ENCODE measurements around the gene GPS1. TPM values are rescaled to one million over a fixed set of nuclear protein-coding genes. Genes with fewer than 3 reads are reported as not detected.

The GPS1 gene
- total RNA-seq, 1 experiment from 2014 or later = 181 TPM

GRCh38 chr17:82076018-82076784, 24.5 kb downstream of the GPS1 start:
- POLR2A ChIA-PET = interaction anchor here (0.9 to 1.2 kb wide), 3 partner anchors 22 to 53 kb away, joined by 3 to 5 read pairs (median 4); partner anchors contain the start of genes CENPX, FASN and LRRC45
- DNase-seq (ENCODE audit: low spot score) (no peak), ATAC-seq (no peak)
- Mint-ChIP-seq H3K36me3 (peaks cover 9% of the 10 kb centered on the region), H3K27me3 (ENCODE audit: low read depth) (peaks cover 15% of the 10 kb centered on the region), H3K4me3 (no peak overlapping the region), H3K9me3 (no peaks in the 10 kb centered on the region), H3K27ac (peak overlapping the region; percentile 82), H3K4me1 (no peaks in the 10 kb centered on the region)
- CTCF ChIA-PET = interaction anchor here (0.6 to 4.9 kb wide), 6 partner anchors 10 to 46 kb away, joined by 3 to 37 read pairs (median 6); partner anchors contain the start of genes DCXR and RAC3
- TF ChIP-seq ZNF416 (CRISPR knock-in tag; IDR thresholded peaks at IDR 0.05) (peak; percentile 77; the same call in 1 of the 2 replicates), FOXP4 (CRISPR knock-in tag; IDR thresholded peaks at IDR 0.05) (no peak), ERG (CRISPR knock-in tag; IDR thresholded peaks at IDR 0.05) (peak; percentile 60), MYBL2 (CRISPR knock-in tag; IDR thresholded peaks at IDR 0.05) (no peak), ZBTB21 (CRISPR knock-in tag; IDR thresholded peaks at IDR 0.05; ENCODE audit: borderline replicate concordance) (no peak), EMX1 (CRISPR knock-in tag; IDR thresholded peaks at IDR 0.05) (peak; percentile 25; the same call in 1 of the 2 replicates), TEAD1 (CRISPR knock-in tag; IDR thresholded peaks at IDR 0.05) (no peak), USF2 (CRISPR knock-in tag; IDR thresholded peaks at IDR 0.05) (no peak), TEAD4 (CRISPR knock-in tag; IDR thresholded peaks at IDR 0.05) (no peak), ZNF671 (CRISPR knock-in tag; IDR thresholded peaks at IDR 0.05) (peak; percentile 50; the same call in 1 of the 2 replicates), NFATC4 (CRISPR knock-in tag; IDR thresholded peaks at IDR 0.05) (peak; percentile 35; the same call in 1 of the 2 replicates), GRHL2 (CRISPR knock-in tag; IDR thresholded peaks at IDR 0.05; ENCODE audit: insufficient replicate concordance, severe bottlenecking) (no peak), PREB (CRISPR knock-in tag; IDR thresholded peaks at IDR 0.05; ENCODE audit: borderline replicate concordance) (no peak), MLX (CRISPR knock-in tag; IDR thresholded peaks at IDR 0.05) (no peak), SOX15 (CRISPR knock-in tag; IDR thresholded peaks at IDR 0.05) (no peak), ETV6 (CRISPR knock-in tag; IDR thresholded peaks at IDR 0.05) (no peak)
- TF ChIP-seq, protein P1, sequence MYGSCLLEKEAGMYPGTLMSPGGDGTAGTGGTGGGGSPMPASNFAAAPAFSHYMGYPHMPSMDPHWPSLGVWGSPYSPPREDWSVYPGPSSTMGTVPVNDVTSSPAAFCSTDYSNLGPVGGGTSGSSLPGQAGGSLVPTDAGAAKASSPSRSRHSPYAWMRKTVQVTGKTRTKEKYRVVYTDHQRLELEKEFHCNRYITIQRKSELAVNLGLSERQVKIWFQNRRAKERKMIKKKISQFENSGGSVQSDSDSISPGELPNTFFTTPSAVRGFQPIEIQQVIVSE (CRISPR knock-in tag; IDR thresholded peaks at IDR 0.05; ENCODE audit: borderline replicate concordance) = no peak
- TF ChIP-seq, protein P2, sequence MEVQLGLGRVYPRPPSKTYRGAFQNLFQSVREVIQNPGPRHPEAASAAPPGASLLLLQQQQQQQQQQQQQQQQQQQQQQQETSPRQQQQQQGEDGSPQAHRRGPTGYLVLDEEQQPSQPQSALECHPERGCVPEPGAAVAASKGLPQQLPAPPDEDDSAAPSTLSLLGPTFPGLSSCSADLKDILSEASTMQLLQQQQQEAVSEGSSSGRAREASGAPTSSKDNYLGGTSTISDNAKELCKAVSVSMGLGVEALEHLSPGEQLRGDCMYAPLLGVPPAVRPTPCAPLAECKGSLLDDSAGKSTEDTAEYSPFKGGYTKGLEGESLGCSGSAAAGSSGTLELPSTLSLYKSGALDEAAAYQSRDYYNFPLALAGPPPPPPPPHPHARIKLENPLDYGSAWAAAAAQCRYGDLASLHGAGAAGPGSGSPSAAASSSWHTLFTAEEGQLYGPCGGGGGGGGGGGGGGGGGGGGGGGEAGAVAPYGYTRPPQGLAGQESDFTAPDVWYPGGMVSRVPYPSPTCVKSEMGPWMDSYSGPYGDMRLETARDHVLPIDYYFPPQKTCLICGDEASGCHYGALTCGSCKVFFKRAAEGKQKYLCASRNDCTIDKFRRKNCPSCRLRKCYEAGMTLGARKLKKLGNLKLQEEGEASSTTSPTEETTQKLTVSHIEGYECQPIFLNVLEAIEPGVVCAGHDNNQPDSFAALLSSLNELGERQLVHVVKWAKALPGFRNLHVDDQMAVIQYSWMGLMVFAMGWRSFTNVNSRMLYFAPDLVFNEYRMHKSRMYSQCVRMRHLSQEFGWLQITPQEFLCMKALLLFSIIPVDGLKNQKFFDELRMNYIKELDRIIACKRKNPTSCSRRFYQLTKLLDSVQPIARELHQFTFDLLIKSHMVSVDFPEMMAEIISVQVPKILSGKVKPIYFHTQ (CRISPR knock-in tag; IDR thresholded peaks at IDR 0.05) = 0 out of 2 replicates have a peak, but pooled peaks have one; percentile 21
